ENCODE data around the gene RGS9.
A peak's percentile ranks its signal among the peaks of the same experiment; 100 is the strongest.
"Not testable (repeated sequence)": the region's sequence is repeated elsewhere in the genome, so short reads cannot be mapped to it uniquely, and the experiment has no call there.

Gene RGS9

GRCh38 chr17:65137021-65137939, at the start of gene RGS9:
Gene RGS9, plus strand, starts transcription at chr17:65137370. Its CDS starts 171 bp downstream, at chr17:65137541.
- DNase-seq: peak; percentile 84

GRCh38 chr17:65088621-65089360, 48.4 kb upstream of the RGS9 start:
- no peak for DNase-seq

GRCh38 chr17:65092262-65092661, 44.9 kb upstream of the RGS9 start:
- no peak for DNase-seq

- DNase-seq: not testable (repeated sequence)
Measured at GRCh38 chr17:65092721-65093356, 44.3 kb upstream of the RGS9 start.

- DNase-seq: no peak
Measured at GRCh38 chr17:65093930-65094329, 43.2 kb upstream of the RGS9 start.

- no peak for DNase-seq
Measured at GRCh38 chr17:65095465-65095864, 41.7 kb upstream of the RGS9 start.

- not testable (repeated sequence) for DNase-seq
Measured at GRCh38 chr17:65096382-65096781, 40.8 kb upstream of the RGS9 start.

GRCh38 chr17:65097110-65097509, 40.1 kb upstream of the RGS9 start:
- DNase-seq: no peak

GRCh38 chr17:65099475-65099874, 37.7 kb upstream of the RGS9 start:
- DNase-seq: no peak

GRCh38 chr17:65099941-65100315, 37.2 kb upstream of the RGS9 start:
- peak; percentile 39 for DNase-seq

GRCh38 chr17:65100316-65101140, 36.6 kb upstream of the RGS9 start:
- DNase-seq: peak; percentile 81

- no peak for DNase-seq
Measured at GRCh38 chr17:65101371-65101770, 35.8 kb upstream of the RGS9 start.

GRCh38 chr17:65102235-65102634, 34.9 kb upstream of the RGS9 start:
- no peak for DNase-seq

GRCh38 chr17:65102788-65103187, 34.4 kb upstream of the RGS9 start:
- DNase-seq: no peak

- DNase-seq: no peak
Measured at GRCh38 chr17:65103431-65103830, 33.7 kb upstream of the RGS9 start.

GRCh38 chr17:65103896-65104295, 33.3 kb upstream of the RGS9 start:
- no peak for DNase-seq

- no peak for DNase-seq
Measured at GRCh38 chr17:65104541-65104940, 32.6 kb upstream of the RGS9 start.

- DNase-seq: no peak
Measured at GRCh38 chr17:65104973-65105372, 32.2 kb upstream of the RGS9 start.

GRCh38 chr17:65108152-65108551, 29.0 kb upstream of the RGS9 start:
- DNase-seq: no peak

GRCh38 chr17:65109543-65109942, 27.6 kb upstream of the RGS9 start:
- DNase-seq: no peak

GRCh38 chr17:65109990-65110680, 27.0 kb upstream of the RGS9 start:
- DNase-seq: no peak

- DNase-seq: no peak
Measured at GRCh38 chr17:65115839-65116238, 21.3 kb upstream of the RGS9 start.
